Neural cell (in vitro differentiated cells): ENCODE measurements around the gene FBXO46.

Experiments used
- EP300 ChIP-seq: fragments of 450-650 bp; conservative IDR thresholded peaks from 2 replicates; pipeline ENCODE4 v1.6.1; 2014; ENCODE audit warnings: antibody characterized with exemption, mild to moderate bottlenecking, moderate library complexity; ENCODE audit not compliant: poor library complexity, severe bottlenecking
- EZH2 ChIP-seq: fragments of 200-600, 300-800 bp; shearing (Covaris generic), sonication (generic); IDR thresholded peaks from 2 replicates; pipeline ENCODE4 v1.6.1; 2014; ENCODE audit warnings: antibody characterized with exemption, low read length, borderline replicate concordance, mild to moderate bottlenecking; ENCODE audit not compliant: insufficient read depth, poor library complexity, severe bottlenecking
- MXI1 ChIP-seq: fragments of 450-650 bp; conservative IDR thresholded peaks from 2 replicates; pipeline ENCODE4 v1.6.1; 2014; ENCODE audit warnings: antibody characterized with exemption, mild to moderate bottlenecking; ENCODE audit not compliant: poor library complexity, severe bottlenecking
- POLR2AphosphoS5 ChIP-seq: IDR thresholded peaks from 2 replicates; pipeline ENCODE4 v1.6.1; 2012
- RAD21 ChIP-seq: fragments of 450-650 bp; conservative IDR thresholded peaks from 2 replicates; pipeline ENCODE4 v1.6.1; 2014; ENCODE audit warnings: antibody characterized with exemption, mild to moderate bottlenecking, moderate library complexity
- SMC3 ChIP-seq: fragments of 450-650 bp; conservative IDR thresholded peaks from 2 replicates; pipeline ENCODE4 v1.6.1; 2014; ENCODE audit warnings: antibody characterized with exemption, mild to moderate bottlenecking, moderate library complexity; ENCODE audit not compliant: poor library complexity
- TAF1 ChIP-seq: IDR thresholded peaks from 2 replicates; pipeline ENCODE4 v1.6.1; 2012; ENCODE audit warnings: low read depth
- TF ChIP-seq, protein P1 (sequence below): fragments of 450-650 bp; IDR thresholded peaks from 2 replicates; pipeline ENCODE4 v1.5.1; 2014; ENCODE audit warnings: antibody characterized with exemption, mild to moderate bottlenecking, moderate library complexity; ENCODE audit not compliant: poor library complexity, severe bottlenecking
- TF ChIP-seq, protein P2 (sequence below): IDR thresholded peaks from 2 replicates; pipeline ENCODE4 v1.6.1; 2012; ENCODE audit warnings: borderline replicate concordance

DNA sequence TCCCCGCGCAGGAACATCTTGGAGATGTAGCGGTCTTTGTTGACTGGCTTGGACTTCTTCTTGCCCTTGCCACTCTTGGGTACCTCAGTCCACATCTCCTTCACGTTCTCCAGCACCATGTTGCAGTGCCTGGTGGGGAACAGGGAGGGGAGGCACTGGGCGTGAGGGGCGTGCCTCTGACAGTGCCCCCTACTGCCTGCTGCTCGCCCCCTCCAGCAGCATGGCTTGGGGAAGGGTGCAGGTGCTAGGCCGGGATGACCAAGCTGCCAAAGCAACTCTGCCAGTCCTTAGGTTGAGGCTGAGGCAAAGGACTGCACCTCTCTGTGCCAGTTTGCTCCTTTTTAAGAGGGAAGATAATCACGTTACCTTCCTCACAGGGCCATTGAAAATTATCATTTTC lies 43.1 kb downstream of the FBXO46 start:
- TF ChIP-seq EZH2 (no peak), RAD21 (no peak), POLR2AphosphoS5 (no peak), SMC3 (no peak), EP300 (no peak), TAF1 (no peak), MXI1 (no peak)
- TF ChIP-seq, protein P1, sequence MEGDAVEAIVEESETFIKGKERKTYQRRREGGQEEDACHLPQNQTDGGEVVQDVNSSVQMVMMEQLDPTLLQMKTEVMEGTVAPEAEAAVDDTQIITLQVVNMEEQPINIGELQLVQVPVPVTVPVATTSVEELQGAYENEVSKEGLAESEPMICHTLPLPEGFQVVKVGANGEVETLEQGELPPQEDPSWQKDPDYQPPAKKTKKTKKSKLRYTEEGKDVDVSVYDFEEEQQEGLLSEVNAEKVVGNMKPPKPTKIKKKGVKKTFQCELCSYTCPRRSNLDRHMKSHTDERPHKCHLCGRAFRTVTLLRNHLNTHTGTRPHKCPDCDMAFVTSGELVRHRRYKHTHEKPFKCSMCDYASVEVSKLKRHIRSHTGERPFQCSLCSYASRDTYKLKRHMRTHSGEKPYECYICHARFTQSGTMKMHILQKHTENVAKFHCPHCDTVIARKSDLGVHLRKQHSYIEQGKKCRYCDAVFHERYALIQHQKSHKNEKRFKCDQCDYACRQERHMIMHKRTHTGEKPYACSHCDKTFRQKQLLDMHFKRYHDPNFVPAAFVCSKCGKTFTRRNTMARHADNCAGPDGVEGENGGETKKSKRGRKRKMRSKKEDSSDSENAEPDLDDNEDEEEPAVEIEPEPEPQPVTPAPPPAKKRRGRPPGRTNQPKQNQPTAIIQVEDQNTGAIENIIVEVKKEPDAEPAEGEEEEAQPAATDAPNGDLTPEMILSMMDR, result no peak
- TF ChIP-seq, protein P2, sequence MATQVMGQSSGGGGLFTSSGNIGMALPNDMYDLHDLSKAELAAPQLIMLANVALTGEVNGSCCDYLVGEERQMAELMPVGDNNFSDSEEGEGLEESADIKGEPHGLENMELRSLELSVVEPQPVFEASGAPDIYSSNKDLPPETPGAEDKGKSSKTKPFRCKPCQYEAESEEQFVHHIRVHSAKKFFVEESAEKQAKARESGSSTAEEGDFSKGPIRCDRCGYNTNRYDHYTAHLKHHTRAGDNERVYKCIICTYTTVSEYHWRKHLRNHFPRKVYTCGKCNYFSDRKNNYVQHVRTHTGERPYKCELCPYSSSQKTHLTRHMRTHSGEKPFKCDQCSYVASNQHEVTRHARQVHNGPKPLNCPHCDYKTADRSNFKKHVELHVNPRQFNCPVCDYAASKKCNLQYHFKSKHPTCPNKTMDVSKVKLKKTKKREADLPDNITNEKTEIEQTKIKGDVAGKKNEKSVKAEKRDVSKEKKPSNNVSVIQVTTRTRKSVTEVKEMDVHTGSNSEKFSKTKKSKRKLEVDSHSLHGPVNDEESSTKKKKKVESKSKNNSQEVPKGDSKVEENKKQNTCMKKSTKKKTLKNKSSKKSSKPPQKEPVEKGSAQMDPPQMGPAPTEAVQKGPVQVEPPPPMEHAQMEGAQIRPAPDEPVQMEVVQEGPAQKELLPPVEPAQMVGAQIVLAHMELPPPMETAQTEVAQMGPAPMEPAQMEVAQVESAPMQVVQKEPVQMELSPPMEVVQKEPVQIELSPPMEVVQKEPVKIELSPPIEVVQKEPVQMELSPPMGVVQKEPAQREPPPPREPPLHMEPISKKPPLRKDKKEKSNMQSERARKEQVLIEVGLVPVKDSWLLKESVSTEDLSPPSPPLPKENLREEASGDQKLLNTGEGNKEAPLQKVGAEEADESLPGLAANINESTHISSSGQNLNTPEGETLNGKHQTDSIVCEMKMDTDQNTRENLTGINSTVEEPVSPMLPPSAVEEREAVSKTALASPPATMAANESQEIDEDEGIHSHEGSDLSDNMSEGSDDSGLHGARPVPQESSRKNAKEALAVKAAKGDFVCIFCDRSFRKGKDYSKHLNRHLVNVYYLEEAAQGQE, result no peak
